ENCODE data around the gene PTPRC. TPM values are rescaled to one million over a fixed set of nuclear protein-coding genes. Genes with fewer than 3 reads are reported as not detected.

PTPRC gene
- total RNA-seq, 2 experiments from 2014 or later, result 458 to 564 TPM

- Mint-ChIP-seq H3K4me3 (no peak overlapping the region), H3K27ac (peak overlapping the region; percentile 71), H3K27me3 (no peaks in the 10 kb centered on the region), H3K4me1 (peaks cover 15% of the 10 kb centered on the region), H3K36me3 (ENCODE audit: low read depth) (peaks cover 53% of the 10 kb centered on the region), H3K9me3 (ENCODE audit: low read depth) (no peaks in the 10 kb centered on the region)
- intact Hi-C loops (cut with DNase I, micrococcal nuclease), result no loop called here
- POLR2A ChIA-PET, result no interaction called here
- CTCF ChIA-PET, result interaction anchor here (1.5 kb wide), 1 partner anchor 10 kb away, joined by 4 read pairs; no protein-coding TSS in a partner anchor
- no peak for ATAC-seq
- DNase-seq, result no peak
Observed at GRCh38 chr1:198751741-198752140, 112.9 kb downstream of the PTPRC start.

DNA sequence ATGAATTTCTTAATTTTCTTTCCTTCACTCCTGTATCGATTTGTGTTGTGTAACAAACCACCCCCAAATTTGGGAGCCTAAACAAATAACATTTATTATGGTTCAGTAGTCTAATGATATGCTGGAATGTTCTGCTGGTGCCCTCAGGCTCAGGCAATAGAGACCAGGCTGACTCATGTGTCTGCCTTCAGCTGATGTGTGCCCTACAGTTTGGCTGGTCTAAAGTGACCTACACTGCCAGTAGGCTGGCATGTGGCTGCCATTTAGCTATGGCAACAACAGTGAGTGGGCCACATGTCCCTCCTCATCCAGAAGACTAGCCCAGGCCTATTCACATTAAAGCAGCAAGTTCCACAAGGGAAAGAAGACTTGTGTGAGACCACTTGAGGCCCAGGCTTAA lies 115.8 kb downstream of the PTPRC start:
- peak overlapping the region; percentile 42 for H3K27ac Mint-ChIP-seq
- DNase-seq (no peak), ATAC-seq (no peak)
- CTCF ChIA-PET, result interaction anchor here (1.7 kb wide), 1 partner anchor 10 kb away, joined by 6 read pairs; no protein-coding TSS in a partner anchor
- H3K4me3 Mint-ChIP-seq, result no peak overlapping the region
- H3K9me3 Mint-ChIP-seq (ENCODE audit: low read depth), result no peaks in the 10 kb centered on the region
- H3K36me3 Mint-ChIP-seq (ENCODE audit: low read depth), result peaks cover 44% of the 10 kb centered on the region
- POLR2A ChIA-PET, result no interaction called here
- no peaks in the 10 kb centered on the region for H3K27me3 Mint-ChIP-seq
- peaks cover 10% of the 10 kb centered on the region for H3K4me1 Mint-ChIP-seq
- intact Hi-C loops (cut with DNase I, micrococcal nuclease), result loop anchor here (5.0 kb wide), 1 partner anchor 488 kb away; no protein-coding TSS in a partner anchor

DNA sequence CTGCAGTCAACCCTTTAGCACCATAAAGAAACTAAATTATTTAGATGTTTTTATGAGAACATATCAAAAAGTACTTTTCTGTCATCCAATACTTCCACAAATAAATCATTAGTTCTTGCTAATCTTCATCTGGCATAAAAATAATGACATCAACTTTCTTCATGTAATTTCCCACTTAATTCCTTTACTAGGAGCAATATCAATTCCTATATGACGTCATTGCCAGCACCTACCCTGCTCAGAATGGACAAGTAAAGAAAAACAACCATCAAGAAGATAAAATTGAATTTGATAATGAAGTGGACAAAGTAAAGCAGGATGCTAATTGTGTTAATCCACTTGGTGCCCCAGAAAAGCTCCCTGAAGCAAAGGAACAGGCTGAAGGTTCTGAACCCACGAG lies 116.9 kb downstream of the PTPRC start:
- intact Hi-C loops (cut with DNase I, micrococcal nuclease), result loop anchor here (5.0 kb wide), 1 partner anchor 487 kb away; no protein-coding TSS in a partner anchor
- CTCF ChIA-PET, result interaction anchor here (0.6 to 1.3 kb wide), 2 partner anchors 14 to 470 kb away, joined by 4 to 7 read pairs; no protein-coding TSS in a partner anchor

GRCh38 chr1:198756470-198756869 lies 117.6 kb downstream of the PTPRC start:
- Mint-ChIP-seq H3K27me3 (no peaks in the 10 kb centered on the region), H3K9me3 (ENCODE audit: low read depth) (no peaks in the 10 kb centered on the region), H3K4me3 (no peak overlapping the region), H3K27ac (no peak overlapping the region), H3K36me3 (ENCODE audit: low read depth) (peaks cover 31% of the 10 kb centered on the region), H3K4me1 (peaks cover 13% of the 10 kb centered on the region)
- ChIA-PET CTCF (interaction anchor here (0.6 to 1.3 kb wide), 3 partner anchors 15 to 469 kb away, joined by 4 to 7 read pairs (median 4); no protein-coding TSS in a partner anchor), POLR2A (no interaction called here)
- ATAC-seq (no peak), DNase-seq (no peak)
- intact Hi-C loops (cut with DNase I, micrococcal nuclease), result loop anchor here (5.0 kb wide), 1 partner anchor 486 kb away; no protein-coding TSS in a partner anchor

More for the DNA sequence above, 116.9 kb downstream of the PTPRC start:
- H3K4me3 Mint-ChIP-seq, result no peak overlapping the region
- H3K27ac Mint-ChIP-seq, result no peak overlapping the region
- peaks cover 39% of the 10 kb centered on the region for H3K36me3 Mint-ChIP-seq (ENCODE audit: low read depth)
- no peaks in the 10 kb centered on the region for H3K9me3 Mint-ChIP-seq (ENCODE audit: low read depth)
- DNase-seq (no peak), ATAC-seq (no peak)
- no peaks in the 10 kb centered on the region for H3K27me3 Mint-ChIP-seq
- POLR2A ChIA-PET, result no interaction called here
- H3K4me1 Mint-ChIP-seq, result peaks cover 12% of the 10 kb centered on the region

DNA sequence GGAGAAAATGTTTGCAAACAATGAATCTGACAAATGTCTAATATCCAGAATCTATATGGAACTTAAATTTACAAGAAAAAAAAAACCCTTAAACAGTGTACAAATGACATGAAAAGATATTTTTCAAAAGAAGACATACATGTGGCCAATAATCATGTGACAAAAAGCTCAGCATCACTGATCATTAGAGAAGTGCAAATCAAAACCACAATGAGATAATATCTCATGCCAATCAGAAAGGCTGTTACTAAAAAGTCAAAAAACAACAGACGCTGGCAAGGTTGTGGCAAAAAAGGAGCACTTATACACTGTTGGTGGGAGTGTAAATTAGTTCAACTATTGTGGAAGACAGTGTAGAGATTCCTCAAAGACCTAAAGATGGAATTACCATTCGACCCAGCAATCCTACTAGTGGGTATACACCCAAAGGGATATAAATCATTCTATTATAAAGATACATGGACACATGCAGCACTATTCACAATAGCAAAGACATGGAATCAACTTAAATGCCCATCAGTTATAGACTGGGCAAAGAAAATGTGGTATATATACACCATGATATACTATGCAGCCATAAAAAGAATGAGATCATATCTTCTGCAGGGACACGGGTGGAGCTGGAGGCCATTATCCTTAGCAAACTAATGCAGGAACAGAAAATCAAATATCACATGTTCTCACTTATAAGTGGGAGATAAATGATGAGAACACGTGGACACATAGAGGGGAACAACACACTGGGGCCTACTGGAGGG lies 123.2 kb downstream of the PTPRC start:
- intact Hi-C loops (cut with DNase I, micrococcal nuclease), result no loop called here
- ChIA-PET POLR2A (no interaction called here), CTCF (interaction anchor here (0.7 to 1.3 kb wide), 2 partner anchors 13 to 427 kb away, joined by 3 read pairs; no protein-coding TSS in a partner anchor)
- Mint-ChIP-seq H3K27ac (no peak overlapping the region), H3K36me3 (ENCODE audit: low read depth) (no peaks in the 10 kb centered on the region), H3K4me3 (no peak overlapping the region), H3K27me3 (no peaks in the 10 kb centered on the region), H3K4me1 (peaks cover 39% of the 10 kb centered on the region), H3K9me3 (ENCODE audit: low read depth) (no peaks in the 10 kb centered on the region)
- ATAC-seq (peak; percentile 35), DNase-seq (no peak)

DNA sequence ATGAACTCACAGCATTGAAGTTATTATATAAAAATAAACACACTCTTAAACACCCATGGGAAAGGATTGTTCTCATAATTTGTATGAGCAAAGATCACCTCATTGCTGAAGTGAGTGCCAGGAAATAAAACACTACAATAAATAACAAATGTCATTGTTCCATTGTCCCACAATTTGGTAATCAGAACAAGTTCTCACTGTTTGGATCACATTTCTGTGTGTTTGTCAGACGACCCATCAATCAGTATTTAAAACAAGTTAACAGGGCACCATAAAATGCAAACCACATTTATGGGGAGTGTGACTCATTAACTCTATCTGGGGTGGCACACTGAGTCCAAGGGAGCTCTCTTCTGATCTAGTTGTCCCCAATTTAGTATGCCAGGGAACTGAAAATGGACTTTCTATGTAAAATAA lies 124.5 kb downstream of the PTPRC start:
- DNase-seq, result no peak
- Mint-ChIP-seq H3K4me3 (no peak overlapping the region), H3K27ac (no peak overlapping the region), H3K36me3 (ENCODE audit: low read depth) (no peaks in the 10 kb centered on the region), H3K4me1 (peaks cover 39% of the 10 kb centered on the region), H3K9me3 (ENCODE audit: low read depth) (no peaks in the 10 kb centered on the region), H3K27me3 (no peaks in the 10 kb centered on the region)
- intact Hi-C loops (cut with DNase I, micrococcal nuclease), result no loop called here
- POLR2A ChIA-PET, result no interaction called here
- CTCF ChIA-PET, result interaction anchor here (1.8 kb wide), 1 partner anchor 20 kb away, joined by 4 read pairs; no protein-coding TSS in a partner anchor
- peak; percentile 27 for ATAC-seq

GRCh38 chr1:198764748-198765147 lies 125.9 kb downstream of the PTPRC start:
- ATAC-seq (peak; percentile 56), DNase-seq (no peak)
- intact Hi-C loops (cut with DNase I, micrococcal nuclease), result no loop called here
- Mint-ChIP-seq H3K27me3 (no peaks in the 10 kb centered on the region), H3K36me3 (ENCODE audit: low read depth) (no peaks in the 10 kb centered on the region), H3K9me3 (ENCODE audit: low read depth) (no peaks in the 10 kb centered on the region), H3K27ac (no peak overlapping the region), H3K4me1 (peaks cover 36% of the 10 kb centered on the region), H3K4me3 (no peak overlapping the region)
- ChIA-PET CTCF (interaction anchor here (1.6 to 1.8 kb wide), 2 partner anchors 10 to 18 kb away, joined by 4 to 6 read pairs; no protein-coding TSS in a partner anchor), POLR2A (interaction anchor here (0.7 kb wide), 1 partner anchor 171 kb away, joined by 5 read pairs; no protein-coding TSS in a partner anchor)

GRCh38 chr1:198765416-198765815 lies 126.6 kb downstream of the PTPRC start:
- Mint-ChIP-seq H3K4me1 (peaks cover 33% of the 10 kb centered on the region), H3K27me3 (no peaks in the 10 kb centered on the region), H3K4me3 (no peak overlapping the region), H3K36me3 (ENCODE audit: low read depth) (no peaks in the 10 kb centered on the region), H3K9me3 (ENCODE audit: low read depth) (no peaks in the 10 kb centered on the region), H3K27ac (no peak overlapping the region)
- no peak for DNase-seq
- ATAC-seq, result no peak
- ChIA-PET CTCF (interaction anchor here (1.6 kb wide), 1 partner anchor 11 kb away, joined by 6 read pairs; no protein-coding TSS in a partner anchor), POLR2A (interaction anchor here (0.7 kb wide), 1 partner anchor 170 kb away, joined by 5 read pairs; no protein-coding TSS in a partner anchor)
- intact Hi-C loops (cut with DNase I, micrococcal nuclease), result no loop called here

GRCh38 chr1:198771563-198772153 lies 132.8 kb downstream of the PTPRC start:
- Mint-ChIP-seq H3K4me1 (peaks cover 6% of the 10 kb centered on the region), H3K9me3 (ENCODE audit: low read depth) (no peaks in the 10 kb centered on the region), H3K27ac (no peak overlapping the region), H3K27me3 (no peaks in the 10 kb centered on the region), H3K36me3 (ENCODE audit: low read depth) (no peaks in the 10 kb centered on the region), H3K4me3 (no peak overlapping the region)
- CTCF ChIA-PET, result interaction anchor here (0.7 to 1.6 kb wide), 2 partner anchors 16 to 509 kb away, joined by 3 to 6 read pairs; no protein-coding TSS in a partner anchor
- POLR2A ChIA-PET, result no interaction called here
- ATAC-seq, result peak; percentile 70
- intact Hi-C loops (cut with DNase I, micrococcal nuclease), result loop anchor here (1.0 to 10.0 kb wide), 8 partner anchors 163 to 781 kb away; no protein-coding TSS in a partner anchor
- DNase-seq, result peak; percentile 24

GRCh38 chr1:198772626-198773025 lies 133.8 kb downstream of the PTPRC start:
- intact Hi-C loops (cut with DNase I, micrococcal nuclease), result loop anchor here (5.0 to 10.0 kb wide), 4 partner anchors 162 to 780 kb away; no protein-coding TSS in a partner anchor
- no peaks in the 10 kb centered on the region for H3K9me3 Mint-ChIP-seq (ENCODE audit: low read depth)
- H3K27ac Mint-ChIP-seq, result no peak overlapping the region
- H3K36me3 Mint-ChIP-seq (ENCODE audit: low read depth), result no peaks in the 10 kb centered on the region
- ATAC-seq (no peak), DNase-seq (no peak)
- CTCF ChIA-PET, result interaction anchor here (1.6 kb wide), 1 partner anchor 15 kb away, joined by 6 read pairs; no protein-coding TSS in a partner anchor
- H3K4me3 Mint-ChIP-seq, result no peak overlapping the region
- POLR2A ChIA-PET, result no interaction called here
- peaks cover 8% of the 10 kb centered on the region for H3K4me1 Mint-ChIP-seq
- H3K27me3 Mint-ChIP-seq, result no peaks in the 10 kb centered on the region

DNA sequence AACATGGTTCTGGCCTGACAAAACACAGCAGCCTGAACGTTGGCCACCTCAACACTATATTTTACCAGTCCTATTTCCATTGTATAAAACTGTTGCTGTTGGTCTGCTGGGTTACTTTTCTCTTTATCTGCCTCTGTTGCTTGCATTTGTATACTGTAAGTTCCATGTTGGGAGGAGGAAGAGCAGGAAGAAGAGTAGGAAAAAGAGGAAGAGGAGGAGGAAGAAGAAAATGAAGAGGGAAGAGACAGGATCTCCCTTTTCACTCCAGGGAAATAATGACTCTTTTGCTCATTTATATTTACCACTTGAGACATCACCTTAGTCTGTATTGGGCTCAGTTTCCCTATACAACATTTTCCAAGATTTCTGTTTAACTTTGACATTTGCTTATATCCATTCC lies 134.2 kb downstream of the PTPRC start:
- POLR2A ChIA-PET, result no interaction called here
- no peaks in the 10 kb centered on the region for H3K27me3 Mint-ChIP-seq
- DNase-seq (no peak), ATAC-seq (no peak)
- intact Hi-C loops (cut with DNase I, micrococcal nuclease), result loop anchor here (5.0 to 10.0 kb wide), 4 partner anchors 162 to 779 kb away; no protein-coding TSS in a partner anchor
- CTCF ChIA-PET, result interaction anchor here (1.6 kb wide), 1 partner anchor 14 kb away, joined by 6 read pairs; no protein-coding TSS in a partner anchor
- H3K36me3 Mint-ChIP-seq (ENCODE audit: low read depth), result no peaks in the 10 kb centered on the region
- H3K4me1 Mint-ChIP-seq, result peaks cover 8% of the 10 kb centered on the region
- H3K27ac Mint-ChIP-seq, result no peak overlapping the region
- H3K4me3 Mint-ChIP-seq, result no peak overlapping the region
- no peaks in the 10 kb centered on the region for H3K9me3 Mint-ChIP-seq (ENCODE audit: low read depth)
